Naive thymus-derived CD8-positive, alpha-beta T cell (primary cell): ENCODE data around the gene HAVCR1. TPM values are rescaled to one million over a fixed set of nuclear protein-coding genes. Genes with fewer than 3 reads are reported as not detected.
"Not testable (repeated sequence)": the region's sequence is repeated elsewhere in the genome, so short reads cannot be mapped to it uniquely, and the experiment has no call there.

Source experiments
- ATAC-seq, 2 donors: fragments of 150-1000 bp; cut with Tn5 transposase in 1 of 2; sonication (Bioruptor Pico), chemical (Tn5 transposase) in 1 of 2; 1 replicate in 1 of 2; 2 replicates in 1 of 2; pipeline ENCODE4 v1.10.0; 2021; ENCODE audit warnings: mild to moderate bottlenecking in 2 of 2, moderate library complexity in 2 of 2
- POLR2A ChIA-PET: fragments of 350-600 bp; sonication (Branson Sonifier 250); formaldehyde crosslinking; loops from one replicate; lab custom pipeline; 2021; ENCODE audit warnings: antibody characterized with exemption; lab: Charles Lee
- DNase-seq, 10 donors: peaks; one replicate each; pipeline versions ENCODE4 v3.0.0 to v3.0.0-alpha.2; 2020 to 2022
- H3K27ac Mint-ChIP-seq, 10 donors: one replicate each; pipeline ENCODE4 v1.8.0; 2020 to 2022; ENCODE audit warnings: mild to moderate bottlenecking in 10 of 10, mixed read lengths in 10 of 10, moderate library complexity in 4 of 10, inconsistent platforms in 1 of 10
- H3K27me3 Mint-ChIP-seq, 5 donors: one replicate each; pipeline ENCODE4 v1.8.0; 2021 to 2022; ENCODE audit warnings: mixed read lengths in 5 of 5
- H3K36me3 Mint-ChIP-seq, 3 donors: one replicate each; pipeline ENCODE4 v1.8.0; 2020 to 2022; ENCODE audit warnings: mixed read lengths in 3 of 3, mild to moderate bottlenecking in 2 of 3, inconsistent platforms in 1 of 3
- H3K4me1 Mint-ChIP-seq, 4 donors: one replicate each; pipeline ENCODE4 v1.8.0; 2021 to 2022; ENCODE audit warnings: mixed read lengths in 4 of 4
- H3K4me3 Mint-ChIP-seq, 10 donors: one replicate each; pipeline ENCODE4 v1.8.0; 2020 to 2022; ENCODE audit warnings: mild to moderate bottlenecking in 10 of 10, mixed read lengths in 10 of 10, moderate library complexity in 6 of 10, inconsistent platforms in 1 of 10
- H3K9me3 Mint-ChIP-seq, 9 donors: one replicate each; pipeline ENCODE4 v1.8.0; 2020 to 2022; ENCODE audit warnings: mixed read lengths in 9 of 9, mild to moderate bottlenecking in 3 of 9, inconsistent platforms in 1 of 9, moderate library complexity in 1 of 9
- polyA plus RNA-seq, 3 donors: library from polyadenylated mRNA; unstranded; fragments of 300-500 nt; fragmentation: Illumina TruSeq; gene quantifications; one replicate each; pipeline ENCODE4 v1.2.3, GENCODE V29; 2021
- total RNA-seq, 8 experiments: library from RNA in 2 of 8; stranded (reverse) in 2 of 8; gene quantifications; one replicate each; pipeline ENCODE4 v1.2.3 and lab custom pipeline; 2021 to 2026

HAVCR1 gene
- total and polyA plus RNA-seq, 5 experiments from 2014 or later = 2.3 to 30.2 (median 4.7) TPM

DNA sequence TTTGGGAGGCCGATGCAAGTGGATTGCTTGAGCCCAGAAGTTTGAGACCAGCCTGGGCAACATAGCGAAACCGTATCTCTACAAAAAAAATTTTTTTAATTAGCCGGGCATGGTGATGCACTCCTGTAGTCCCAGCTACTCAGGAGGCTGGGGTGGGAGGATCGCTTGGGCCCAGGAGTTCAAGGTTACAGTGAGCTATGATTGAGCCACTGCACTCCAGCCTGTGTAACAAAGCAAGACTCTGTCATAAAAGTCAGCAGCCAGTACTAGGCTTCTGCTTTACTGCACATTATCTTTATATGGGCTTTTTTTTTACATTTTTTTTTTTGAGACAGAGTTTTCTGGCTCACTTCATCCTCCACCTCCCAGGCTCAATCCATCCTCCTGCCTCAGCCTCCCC is 9.4 kb upstream of the HAVCR1 start:
- POLR2A ChIA-PET = no interaction called here
- H3K27ac Mint-ChIP-seq = peak overlapping the region in 1 of 10 donors; percentile 30
- H3K36me3 Mint-ChIP-seq = no peaks in the 10 kb centered on the region
- ATAC-seq (no peak), DNase-seq (no peak)
- H3K27me3 Mint-ChIP-seq = no peaks in the 10 kb centered on the region
- H3K4me3 Mint-ChIP-seq = no peak overlapping the region
- H3K4me1 Mint-ChIP-seq = peaks cover 0 to 9% (median 7%) of the 10 kb centered on the region in 4 donors
- H3K9me3 Mint-ChIP-seq = no peaks in the 10 kb centered on the region

DNA sequence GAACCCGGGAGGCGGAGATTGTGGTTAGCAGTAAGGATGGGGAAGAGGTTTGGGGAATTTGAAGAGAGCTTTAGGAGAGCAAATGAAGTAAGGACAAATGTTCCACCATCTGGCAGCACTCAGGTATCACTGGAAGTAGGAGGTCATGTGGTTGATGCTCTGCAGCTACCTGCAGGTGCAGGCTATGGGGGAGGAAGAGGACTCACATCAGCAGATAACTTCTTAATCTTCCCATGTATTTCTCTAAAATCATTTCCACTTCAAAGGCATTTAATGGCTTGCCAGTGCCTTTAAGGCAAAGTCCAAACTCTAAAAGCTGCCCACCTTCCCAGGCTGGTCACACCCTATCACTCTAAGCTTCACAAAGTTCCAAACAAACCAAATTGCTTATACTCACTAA is 8.1 kb upstream of the HAVCR1 start:
- Mint-ChIP-seq H3K9me3 (no peaks in the 10 kb centered on the region), H3K36me3 (no peaks in the 10 kb centered on the region), H3K27me3 (no peaks in the 10 kb centered on the region), H3K4me3 (peak overlapping the region in 1 of 10 donors; percentile 20), H3K4me1 (peaks cover 0 to 8% (median 3%) of the 10 kb centered on the region in 4 donors), H3K27ac (peak overlapping the region in 4 of 10 donors; percentile 13 to 58 (median 32))
- ATAC-seq (no peak), DNase-seq (no peak)
- POLR2A ChIA-PET = no interaction called here

- Mint-ChIP-seq H3K4me1 (peaks cover 0 to 8% (median 3%) of the 10 kb centered on the region in 4 donors), H3K36me3 (no peaks in the 10 kb centered on the region), H3K27me3 (no peaks in the 10 kb centered on the region), H3K27ac (peak overlapping the region in 1 of 10 donors; percentile 11), H3K9me3 (no peaks in the 10 kb centered on the region), H3K4me3 (no peak overlapping the region)
- POLR2A ChIA-PET = no interaction called here
- DNase-seq (no peak), ATAC-seq (no peak)
Measured at GRCh38 chr5:157066080-157066479, 7.2 kb upstream of the HAVCR1 start.

- no peak overlapping the region for H3K4me3 Mint-ChIP-seq
- ATAC-seq = no peak
- H3K9me3 Mint-ChIP-seq = no peaks in the 10 kb centered on the region
- no peak for DNase-seq
- H3K27me3 Mint-ChIP-seq = no peaks in the 10 kb centered on the region
- H3K4me1 Mint-ChIP-seq = peaks cover 0 to 8% (median 3%) of the 10 kb centered on the region in 4 donors
- no peaks in the 10 kb centered on the region for H3K36me3 Mint-ChIP-seq
- H3K27ac Mint-ChIP-seq = peak overlapping the region in 1 of 10 donors; percentile 67
- POLR2A ChIA-PET = interaction anchor here (0.7 kb wide), 1 partner anchor 14 kb away, joined by 4 read pairs; no protein-coding TSS in a partner anchor
Measured at GRCh38 chr5:157063776-157064430, 5.0 kb upstream of the HAVCR1 start.

DNA sequence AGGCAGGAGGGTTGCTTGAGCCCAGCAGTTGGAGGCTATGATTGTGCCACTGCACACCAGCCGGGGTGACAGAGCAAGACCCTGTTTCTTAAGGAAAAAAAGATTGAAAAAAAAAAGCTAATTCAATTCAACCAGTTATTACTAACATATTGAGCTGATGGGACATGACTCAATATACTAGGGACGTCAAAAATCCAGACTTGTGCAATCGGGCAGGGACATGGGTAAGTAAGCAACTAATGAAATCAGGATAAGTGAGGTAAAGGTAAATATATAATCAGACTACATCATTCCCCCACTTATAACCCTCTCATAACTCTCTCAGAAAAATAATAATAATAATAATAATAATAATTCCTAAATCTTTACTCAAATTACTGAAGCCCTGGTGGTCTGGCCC is 975 bp upstream of the HAVCR1 start:
- Mint-ChIP-seq H3K4me3 (no peak overlapping the region), H3K27ac (peak overlapping the region in 1 of 10 donors; percentile 3), H3K27me3 (no peaks in the 10 kb centered on the region), H3K36me3 (no peaks in the 10 kb centered on the region), H3K4me1 (peaks cover 0 to 6% (median 0%) of the 10 kb centered on the region in 4 donors), H3K9me3 (no peaks in the 10 kb centered on the region)
- ATAC-seq (no peak), DNase-seq (no peak)
- POLR2A ChIA-PET = interaction anchor here (0.9 kb wide), 1 partner anchor 10 kb away, joined by 3 read pairs; no protein-coding TSS in a partner anchor

- DNase-seq = no peak
- Mint-ChIP-seq H3K27ac (peak overlapping the region in 1 of 10 donors; percentile 85), H3K36me3 (no peaks in the 10 kb centered on the region), H3K27me3 (no peaks in the 10 kb centered on the region), H3K4me1 (peaks cover 0 to 1% (median 0%) of the 10 kb centered on the region in 4 donors), H3K9me3 (no peaks in the 10 kb centered on the region), H3K4me3 (no peak overlapping the region)
- no peak for ATAC-seq
- POLR2A ChIA-PET = interaction anchor here (0.9 kb wide), 1 partner anchor 85 kb away, joined by 3 read pairs; the partner anchor contains the start of gene MED7
Measured at GRCh38 chr5:157057459-157058370, 1.2 kb downstream of the HAVCR1 start.

GRCh38 chr5:157056848-157057247 is 2.1 kb downstream of the HAVCR1 start:
- not testable (repeated sequence) for DNase-seq, H3K9me3 Mint-ChIP-seq, ATAC-seq, H3K27ac Mint-ChIP-seq, H3K4me3 Mint-ChIP-seq, H3K36me3 Mint-ChIP-seq, H3K4me1 Mint-ChIP-seq, H3K27me3 Mint-ChIP-seq
- POLR2A ChIA-PET = interaction anchor here (0.9 kb wide), 1 partner anchor 86 kb away, joined by 3 read pairs; the partner anchor contains the start of gene MED7

DNA sequence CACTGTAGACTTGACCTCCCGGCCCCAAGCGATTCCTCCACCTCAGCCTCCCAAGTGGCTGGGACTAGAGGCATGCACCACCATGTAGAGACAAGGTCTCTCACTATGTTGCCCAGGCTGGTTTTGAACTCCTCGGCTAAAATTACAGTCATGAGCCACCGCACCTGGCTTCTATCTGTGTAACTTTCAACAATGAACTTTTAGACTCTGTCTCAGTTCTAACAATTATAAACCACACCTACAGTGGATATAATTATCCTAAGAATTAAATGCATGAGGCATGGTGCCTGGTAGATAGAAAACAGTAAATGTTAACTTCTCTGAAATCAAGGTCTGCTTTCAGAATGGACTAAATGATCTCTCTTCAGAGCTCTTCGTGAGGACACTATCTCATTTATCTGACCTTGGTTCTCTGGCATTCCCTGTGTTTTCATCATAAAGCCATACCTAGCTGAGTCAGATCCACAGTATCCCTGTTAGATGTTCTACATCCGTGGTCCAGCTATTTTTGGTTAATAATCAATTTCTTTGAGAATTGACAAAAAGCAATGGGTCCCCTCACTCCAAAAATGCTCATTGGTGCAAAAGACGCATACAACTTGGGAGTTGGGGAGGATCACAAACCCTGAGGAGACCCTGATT is 7.2 kb downstream of the HAVCR1 start:
- Mint-ChIP-seq H3K27ac (peak overlapping the region in 9 of 10 donors; percentile 22 to 92 (median 81)), H3K27me3 (no peaks in the 10 kb centered on the region), H3K9me3 (peaks cover 0 to 3% (median 0%) of the 10 kb centered on the region in 9 donors), H3K4me1 (peaks cover 26 to 50% (median 43%) of the 10 kb centered on the region in 4 donors), H3K4me3 (peak overlapping the region in 5 of 10 donors; percentile 3 to 89 (median 44)), H3K36me3 (peaks cover 0 to 17% (median 6%) of the 10 kb centered on the region in 3 donors)
- ATAC-seq = no peak
- POLR2A ChIA-PET = interaction anchor here (0.9 kb wide), 1 partner anchor 90 kb away, joined by 3 read pairs; the partner anchor contains the start of gene MED7
- no peak for DNase-seq

GRCh38 chr5:157050050-157050449 is 8.9 kb downstream of the HAVCR1 start:
- Mint-ChIP-seq H3K9me3 (peaks cover 0 to 3% (median 0%) of the 10 kb centered on the region in 9 donors), H3K4me1 (peaks cover 31 to 65% (median 53%) of the 10 kb centered on the region in 4 donors), H3K27me3 (no peaks in the 10 kb centered on the region), H3K36me3 (peaks cover 4 to 18% (median 6%) of the 10 kb centered on the region in 3 donors), H3K27ac (peak overlapping the region; percentile 85 to 96 (median 91)), H3K4me3 (peak overlapping the region; percentile 78 to 92 (median 86))
- POLR2A ChIA-PET = interaction anchor here (1.0 to 2.8 kb wide), 5 partner anchors 10 to 92 kb away, joined by 3 to 12 read pairs (median 4); partner anchors contain the start of gene MED7
- ATAC-seq (peak; percentile 73 to 81), DNase-seq (peak in 2 of 10 donors; percentile 31 to 36)

DNA sequence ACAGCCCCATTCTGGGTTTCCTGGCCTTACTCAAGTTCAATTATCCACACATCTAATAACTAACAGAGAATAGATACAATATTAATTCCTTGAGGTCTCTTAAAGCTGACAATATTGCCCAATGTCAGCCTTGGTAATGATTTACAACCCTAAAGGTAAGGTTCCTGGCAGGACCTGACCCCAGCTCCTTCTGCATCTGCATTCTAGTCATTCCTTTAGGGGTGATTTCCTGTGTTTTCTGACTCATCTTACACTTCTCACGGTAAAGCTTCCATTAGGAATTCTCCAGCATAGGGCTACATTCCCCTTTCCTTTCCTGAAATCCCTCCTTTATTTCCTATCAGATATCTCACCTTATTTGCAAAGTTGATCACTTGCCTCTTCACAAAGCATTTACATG is 9.3 kb downstream of the HAVCR1 start:
- Mint-ChIP-seq H3K4me1 (peaks cover 34 to 68% (median 56%) of the 10 kb centered on the region in 4 donors), H3K36me3 (peaks cover 4 to 18% (median 6%) of the 10 kb centered on the region in 3 donors)

DNA sequence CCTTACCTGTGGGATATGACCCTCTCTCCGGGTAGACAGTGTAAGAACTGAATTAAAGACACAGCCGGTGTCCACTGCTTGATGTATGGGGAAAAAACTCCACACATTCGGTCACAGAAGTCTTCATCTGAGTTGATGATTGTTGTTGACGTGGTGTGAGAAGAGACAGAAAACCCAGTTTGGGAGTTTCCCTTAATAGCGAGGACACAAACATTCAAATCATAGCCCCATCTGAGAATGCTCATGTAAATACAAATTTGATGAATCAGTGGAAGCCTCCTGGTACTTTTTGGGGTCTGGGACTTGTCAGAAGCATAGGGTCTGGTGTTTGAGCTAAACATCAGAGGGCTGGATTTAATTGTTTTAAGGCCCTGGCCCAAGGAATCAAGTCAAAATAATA is 11.0 kb downstream of the HAVCR1 start:
- Mint-ChIP-seq H3K4me1 (peaks cover 40 to 78% (median 65%) of the 10 kb centered on the region in 4 donors), H3K9me3 (peaks cover 0 to 3% (median 0%) of the 10 kb centered on the region in 9 donors), H3K27me3 (no peaks in the 10 kb centered on the region), H3K4me3 (peak overlapping the region in 8 of 10 donors; percentile 83 to 92 (median 88)), H3K36me3 (peaks cover 4 to 18% (median 6%) of the 10 kb centered on the region in 3 donors), H3K27ac (peak overlapping the region in 8 of 10 donors; percentile 43 to 96 (median 88))
- POLR2A ChIA-PET = no interaction called here
- DNase-seq (no peak), ATAC-seq (no peak)

More for the DNA sequence above, 9.3 kb downstream of the HAVCR1 start:
- H3K4me3 Mint-ChIP-seq = peak overlapping the region; percentile 78 to 92 (median 86)
- peaks cover 0 to 3% (median 0%) of the 10 kb centered on the region in 9 donors for H3K9me3 Mint-ChIP-seq
- DNase-seq (no peak), ATAC-seq (peak; percentile 16 to 35)
- POLR2A ChIA-PET = interaction anchor here (0.6 to 2.8 kb wide), 6 partner anchors 10 to 216 kb away, joined by 3 to 12 read pairs (median 4); partner anchors contain the start of gene MED7
- no peaks in the 10 kb centered on the region for H3K27me3 Mint-ChIP-seq
- H3K27ac Mint-ChIP-seq = peak overlapping the region; percentile 85 to 96 (median 91)
